Stimulated activated CD4-positive, alpha-beta T cell treated with anti-CD3 and anti-CD28 coated beads, Interleukin-4, amount 100 ng/mL, for 1 hour (primary cell): Measurements from ENCODE around the gene CABLES2.

Experiments
- DNase-seq: peaks from one replicate; pipeline ENCODE4 v3.0.0-alpha.2; 2020

Gene CABLES2

DNA sequence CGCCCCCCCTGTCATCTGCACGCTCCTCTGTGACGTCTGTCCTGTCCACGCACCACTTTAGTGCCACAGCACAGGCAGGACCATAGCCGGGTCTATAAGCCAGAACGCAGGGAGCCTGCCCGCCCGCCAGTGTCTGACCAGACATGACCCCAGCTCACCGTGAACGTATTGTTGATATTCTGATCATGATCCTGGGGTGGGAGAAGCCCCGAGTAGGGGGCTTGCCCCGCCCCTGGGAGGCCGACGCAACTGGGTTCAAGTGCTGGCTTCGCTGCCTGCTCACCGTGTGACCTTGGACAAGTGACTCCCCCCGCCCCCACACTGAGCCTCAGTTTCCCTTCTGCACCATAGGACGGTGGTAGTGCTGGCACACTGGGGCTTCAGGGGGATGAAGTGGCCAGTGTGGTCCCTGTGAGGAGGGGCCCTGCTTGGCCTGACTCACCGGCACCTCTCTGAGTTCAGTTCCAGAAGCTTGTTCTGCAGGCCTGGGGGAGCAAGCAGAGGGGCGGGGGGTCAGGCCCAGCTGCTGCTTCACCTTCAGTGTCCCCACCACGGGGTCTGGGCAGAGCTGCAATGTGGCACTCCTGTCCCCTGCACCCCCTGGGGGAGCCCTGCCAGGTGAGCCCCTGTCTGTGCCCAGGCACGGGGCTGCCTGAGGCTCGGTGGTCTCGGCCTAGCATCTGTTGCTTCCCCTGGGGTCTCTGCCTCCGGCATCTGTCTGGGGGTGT lies 11.1 kb upstream of the CABLES2 start:
- no peak for DNase-seq

DNA sequence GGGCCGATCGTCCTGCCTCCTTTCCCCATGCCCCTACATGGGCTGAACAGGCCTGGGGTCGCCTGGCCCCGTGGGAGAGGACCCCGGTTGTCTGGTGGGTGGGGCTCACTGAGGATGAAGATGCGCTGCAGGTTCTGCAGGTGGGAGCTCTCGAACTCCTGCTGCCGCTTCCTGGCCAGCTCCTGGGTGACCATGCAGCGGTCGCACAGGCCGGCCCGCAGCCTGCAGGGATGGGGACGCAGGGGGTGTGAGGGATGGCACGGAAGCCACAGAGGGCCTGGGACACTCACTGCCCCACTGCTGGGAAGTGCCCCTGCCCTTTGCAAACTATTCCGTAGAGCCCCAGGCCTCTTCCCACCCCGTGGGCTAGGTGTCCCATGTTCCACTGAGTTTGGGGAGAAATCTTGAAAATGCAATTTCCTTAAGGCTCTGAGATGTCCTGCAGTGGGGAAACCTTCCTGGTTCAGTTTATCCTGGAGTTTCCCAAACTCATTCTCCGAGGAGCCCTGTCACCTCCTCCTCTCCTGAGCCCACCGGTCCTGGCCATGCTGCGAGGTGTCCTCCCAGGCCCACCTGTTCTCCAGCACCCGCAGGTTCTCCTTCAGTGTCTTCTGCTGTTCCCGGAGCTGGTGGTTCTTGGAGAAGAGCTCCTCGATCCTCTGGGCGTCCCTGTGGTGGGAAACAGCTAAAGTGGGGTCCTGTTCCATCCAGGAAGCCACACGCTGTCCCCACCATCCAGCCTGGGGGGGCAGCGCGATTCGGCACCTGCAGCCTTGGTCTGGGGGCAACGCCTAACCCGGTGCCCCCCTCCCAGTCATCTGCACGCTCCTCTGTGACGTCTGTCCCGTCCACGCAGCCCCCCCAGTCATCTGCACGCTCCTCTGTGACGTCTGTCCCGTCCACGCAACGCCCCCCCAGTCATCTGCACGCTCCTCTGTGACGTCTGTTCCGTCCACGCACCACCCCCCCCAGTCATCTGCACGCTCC lies 9.9 kb upstream of the CABLES2 start:
- DNase-seq = no peak

DNA sequence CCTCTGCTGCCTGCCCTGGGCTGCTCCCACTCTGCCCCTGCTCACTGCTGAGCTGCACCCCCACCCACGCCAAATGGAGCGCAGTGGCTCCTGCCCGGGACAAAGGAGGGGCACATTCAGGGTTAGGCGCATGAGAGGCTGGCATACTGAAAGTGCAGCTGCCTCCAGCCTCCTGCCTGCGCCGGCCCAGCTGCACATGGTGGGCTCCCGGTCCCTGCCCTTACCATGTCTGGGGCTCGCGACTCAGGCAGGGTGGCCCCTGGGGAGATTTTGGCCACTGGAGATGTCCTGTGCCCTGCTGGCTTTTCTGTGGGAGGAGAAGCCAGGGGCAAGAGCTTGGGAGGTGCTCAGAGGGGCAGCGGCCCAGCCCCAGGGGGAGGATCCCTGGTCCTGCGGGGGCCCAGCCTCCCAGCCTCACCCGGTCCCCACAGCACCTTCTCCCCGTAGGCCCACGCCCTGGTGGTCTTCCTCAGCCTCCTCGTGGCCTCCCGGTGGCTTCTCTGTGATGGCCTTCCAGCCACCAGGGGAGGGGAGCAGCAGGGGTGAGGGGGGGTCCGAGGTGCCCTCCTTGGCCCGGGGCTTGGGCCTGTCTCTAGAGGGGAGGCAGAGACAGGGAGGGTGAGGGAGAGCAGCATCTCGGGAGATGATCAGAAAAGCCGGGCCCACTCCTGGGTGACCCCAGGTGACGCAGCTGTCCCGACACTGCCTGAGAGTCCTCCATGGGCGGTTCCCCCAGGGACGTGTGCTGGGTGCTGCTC lies 8.4 kb upstream of the CABLES2 start:
- DNase-seq = no peak

DNA sequence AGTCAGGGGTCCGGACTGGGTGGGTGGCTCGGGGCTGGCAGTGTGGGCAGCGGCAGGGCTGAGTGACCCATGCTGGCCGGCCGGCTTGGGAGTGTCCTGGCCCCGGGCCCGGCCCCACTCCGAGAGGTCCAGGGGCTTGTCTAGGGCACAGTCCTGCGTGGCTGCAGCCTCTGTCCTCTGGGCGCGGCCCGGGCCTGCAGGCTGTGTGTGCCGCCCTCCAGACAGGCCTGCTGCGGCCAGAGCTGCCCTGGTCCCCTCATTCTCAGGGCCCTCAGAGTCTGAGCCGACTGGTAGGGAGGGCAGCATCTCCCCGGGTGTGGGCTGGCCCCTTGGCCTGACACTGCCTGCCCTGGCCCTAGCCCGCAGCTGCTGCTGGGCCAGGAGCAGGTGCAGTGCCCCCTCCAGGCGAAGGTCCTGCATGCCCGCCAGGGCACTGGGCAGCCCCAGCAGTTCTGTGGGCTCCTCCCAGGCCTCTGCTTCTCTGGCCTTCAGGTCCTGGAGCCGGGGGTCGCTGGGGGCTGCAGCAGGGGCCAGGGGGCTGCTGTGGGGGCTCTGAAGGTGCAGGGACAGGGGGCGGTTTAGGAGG lies 6.9 kb upstream of the CABLES2 start:
- no peak for DNase-seq

DNA sequence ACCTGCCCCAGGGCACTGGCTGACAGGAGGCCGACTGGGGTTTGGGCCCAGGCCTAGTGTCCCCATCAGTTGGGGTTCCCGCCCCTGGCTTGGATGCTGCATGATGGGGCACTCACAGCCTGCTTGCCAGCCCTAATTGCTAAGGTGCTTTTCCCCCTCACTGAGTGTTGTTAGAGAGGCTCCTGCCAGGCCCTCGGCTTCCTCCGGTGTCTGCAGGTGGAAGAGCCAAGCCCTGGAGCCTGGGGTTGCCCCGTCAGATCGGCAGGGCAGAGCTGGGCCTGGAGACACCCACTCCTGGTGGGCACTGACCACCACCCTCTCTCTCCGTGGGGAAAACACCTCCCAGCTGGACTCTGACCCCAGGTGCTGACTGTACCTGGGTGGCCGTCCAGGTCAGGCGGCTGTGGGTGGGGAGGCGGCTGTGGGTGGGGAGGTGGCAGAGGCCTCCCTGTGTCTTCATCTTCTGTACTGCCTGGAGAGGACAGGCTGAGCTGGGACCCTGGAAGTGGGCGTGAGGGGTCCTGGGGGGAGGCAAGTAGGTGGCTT lies 6.0 kb upstream of the CABLES2 start:
- DNase-seq = no peak

DNA sequence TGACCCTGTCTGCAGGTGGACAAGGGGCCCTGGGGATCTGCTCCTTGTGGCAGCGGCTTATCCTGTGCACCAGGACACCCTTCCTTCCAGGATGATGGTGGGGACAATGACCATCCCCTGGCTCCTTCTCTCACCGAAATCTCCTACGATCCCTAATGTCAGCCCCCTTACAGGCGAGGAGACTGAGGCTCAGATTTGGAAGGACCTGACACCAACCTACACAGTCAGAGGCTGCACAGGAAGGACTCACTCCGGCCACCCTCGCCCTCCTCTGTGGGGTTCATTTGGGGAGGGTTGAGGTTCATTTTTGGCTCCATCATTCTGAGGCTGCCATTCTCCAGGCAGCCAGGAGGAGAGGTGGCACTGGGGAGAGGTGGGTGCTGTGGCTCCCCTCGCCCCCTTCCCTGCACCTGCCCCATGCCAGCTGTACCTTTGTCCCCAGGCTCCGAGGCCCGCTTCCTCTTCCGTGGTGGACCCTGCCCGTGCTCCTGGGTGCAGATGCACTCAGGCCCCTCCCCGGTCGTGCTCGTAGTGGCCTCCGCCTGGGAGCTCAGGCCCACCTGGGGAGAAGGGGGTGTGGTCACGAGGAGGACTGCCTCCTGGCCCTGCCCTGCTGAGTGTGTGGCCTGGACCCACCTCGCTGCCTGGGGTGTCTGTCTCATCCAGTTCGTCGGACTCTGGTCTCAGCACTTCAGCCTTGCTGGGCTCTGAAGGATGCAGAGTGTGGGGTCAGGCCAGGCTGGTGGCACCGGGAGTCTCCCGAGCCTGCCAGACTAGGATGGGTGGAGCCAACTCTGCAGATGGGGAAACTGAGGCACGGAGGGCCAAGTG lies 5.3 kb upstream of the CABLES2 start:
- no peak for DNase-seq

DNA sequence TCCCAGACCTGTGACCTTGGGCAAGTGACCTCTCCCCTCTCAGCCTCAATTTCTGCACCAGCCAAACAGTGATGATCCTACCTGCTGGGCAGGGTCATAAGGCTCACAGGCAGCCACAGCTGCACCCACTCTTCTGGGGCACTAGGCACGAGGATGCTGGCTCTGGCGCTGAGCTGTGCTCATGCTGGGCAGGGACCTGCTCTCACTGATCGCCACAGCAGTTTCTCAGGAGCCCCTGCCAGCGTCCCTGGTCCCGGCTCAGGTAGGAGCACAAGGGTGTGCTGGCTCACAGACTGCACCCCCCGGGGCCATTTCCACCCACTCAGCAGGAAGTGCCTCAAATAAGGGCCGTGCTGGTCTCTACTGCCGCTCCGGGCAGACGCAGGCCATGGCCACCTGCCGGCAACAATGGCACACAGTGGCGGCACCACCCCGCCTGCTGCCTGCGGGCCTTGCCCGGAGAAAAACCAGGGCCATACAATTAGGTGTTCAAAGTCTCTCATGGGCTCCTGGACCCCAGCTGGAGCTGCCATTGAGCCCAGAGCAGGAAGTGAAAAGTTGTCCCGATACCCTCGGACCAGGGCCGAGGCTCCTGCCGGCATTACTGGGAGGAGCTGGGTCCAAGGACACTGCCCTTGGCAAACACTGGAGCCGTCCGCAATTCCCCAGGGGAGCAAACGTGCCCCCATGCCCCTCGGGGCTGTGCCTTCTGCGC lies 4.6 kb upstream of the CABLES2 start:
- no peak for DNase-seq

DNA sequence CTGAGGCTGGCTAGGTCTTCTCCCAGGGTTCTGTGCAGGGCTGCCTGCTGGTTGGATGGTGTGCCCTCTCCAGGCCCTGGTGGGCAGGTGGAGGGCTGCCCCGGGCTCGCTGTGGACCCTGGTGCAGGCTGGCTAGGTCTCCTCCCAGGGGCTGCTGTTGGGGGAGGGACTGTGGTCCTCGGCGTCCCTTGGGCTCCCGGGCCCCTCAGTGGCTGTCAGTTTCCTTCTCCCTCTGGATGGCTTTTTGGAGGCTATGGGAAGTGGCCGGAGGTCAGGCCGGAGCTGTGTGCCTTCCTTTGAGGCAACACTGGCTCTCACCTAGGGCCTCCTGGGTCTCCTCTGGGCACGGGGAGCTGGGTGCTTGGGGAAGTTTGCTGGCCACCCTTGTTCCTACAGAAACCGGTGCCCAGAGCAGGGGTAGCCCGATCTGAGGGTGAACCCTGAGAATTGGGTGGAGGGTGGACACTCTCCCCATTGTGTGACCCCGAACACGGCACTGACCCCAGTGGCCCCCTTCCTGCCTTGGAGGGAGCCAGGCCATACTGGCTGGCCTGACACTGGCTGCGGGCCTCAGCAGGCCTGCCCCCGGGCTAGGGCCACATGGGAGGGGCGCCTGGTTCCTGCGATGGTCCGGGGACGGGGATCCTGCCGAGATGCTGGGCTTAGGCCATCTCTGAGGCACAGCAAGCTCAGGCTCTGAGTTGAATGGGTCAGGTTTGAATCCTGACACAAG lies 3.8 kb upstream of the CABLES2 start:
- no peak for DNase-seq

DNA sequence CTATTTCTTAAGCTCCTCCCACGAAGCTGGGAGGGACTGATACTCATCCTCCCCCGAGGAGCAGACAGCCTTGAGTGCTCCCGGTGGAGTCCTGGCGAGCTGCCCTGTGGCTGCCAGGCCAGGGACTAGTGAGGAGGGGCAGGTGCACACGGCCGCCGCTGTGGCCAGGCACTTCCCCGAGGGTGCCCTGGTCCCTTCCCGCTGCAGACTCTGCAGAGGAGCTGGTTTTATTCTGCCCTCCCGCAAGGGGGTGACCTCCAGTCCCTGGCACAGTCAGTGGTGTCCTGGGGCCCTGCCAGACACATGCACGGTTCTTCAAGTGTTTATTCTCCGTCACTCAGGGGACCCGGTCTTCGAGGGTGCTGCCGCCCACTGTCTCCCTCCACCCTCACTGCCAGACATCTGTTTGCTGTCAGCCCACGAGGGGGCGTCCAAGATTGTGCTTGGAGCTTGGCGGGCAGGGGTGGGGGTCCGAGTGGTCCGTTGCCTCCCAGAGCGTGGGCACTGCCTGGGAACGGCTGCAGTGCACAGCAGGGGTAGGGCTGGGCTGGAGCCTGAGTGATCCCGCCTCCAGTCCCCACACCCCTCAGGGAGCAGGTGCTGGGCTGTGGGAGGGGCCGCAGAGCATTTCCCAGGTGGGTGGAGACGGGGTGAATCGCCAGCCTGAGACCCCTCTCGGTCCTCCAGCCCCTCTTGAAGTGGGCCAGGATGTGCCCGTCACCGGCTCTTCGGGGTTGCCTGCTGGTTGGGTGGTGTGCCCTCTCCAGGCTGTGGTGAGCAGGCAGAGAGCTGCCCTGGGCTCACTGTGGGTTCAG lies 3.1 kb upstream of the CABLES2 start:
- DNase-seq = peak; percentile 42

DNA sequence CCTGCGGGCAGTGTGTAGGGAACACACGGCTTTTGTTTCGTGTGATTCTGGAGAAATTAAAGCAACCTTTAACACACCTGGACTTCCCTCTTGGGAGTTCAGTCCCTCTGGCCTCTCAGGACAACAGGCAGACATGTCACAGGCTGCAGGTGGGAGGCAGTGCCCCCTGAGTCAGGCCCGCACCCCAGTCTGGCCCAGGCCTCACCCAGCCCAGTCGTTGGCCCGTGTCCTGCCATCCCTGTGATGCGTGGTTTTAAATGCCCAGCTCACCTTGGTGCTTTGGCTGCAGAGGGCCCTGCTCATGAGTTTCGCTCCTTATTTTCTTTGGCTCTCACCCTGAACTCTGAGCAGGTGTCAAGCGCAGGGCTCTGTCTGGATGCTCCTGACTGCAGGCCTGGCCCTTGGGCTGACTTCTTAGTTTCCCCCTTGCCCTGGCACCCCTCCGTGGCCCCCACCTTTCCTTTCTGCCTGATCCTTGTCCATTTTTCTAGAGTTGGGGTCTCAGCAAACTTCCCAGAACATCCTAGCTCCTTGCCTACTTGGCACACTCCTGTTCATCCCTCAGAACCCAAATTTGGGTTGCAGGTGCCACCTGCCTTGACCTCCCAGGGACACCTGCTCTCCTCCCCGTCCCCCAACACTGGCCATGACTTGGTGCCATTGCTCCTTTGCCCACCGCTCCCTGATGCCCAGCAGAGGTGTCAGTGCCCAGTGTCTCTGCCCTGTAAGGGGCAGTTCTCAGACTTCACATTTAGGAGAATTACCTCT lies 2.2 kb upstream of the CABLES2 start:
- no peak for DNase-seq

DNA sequence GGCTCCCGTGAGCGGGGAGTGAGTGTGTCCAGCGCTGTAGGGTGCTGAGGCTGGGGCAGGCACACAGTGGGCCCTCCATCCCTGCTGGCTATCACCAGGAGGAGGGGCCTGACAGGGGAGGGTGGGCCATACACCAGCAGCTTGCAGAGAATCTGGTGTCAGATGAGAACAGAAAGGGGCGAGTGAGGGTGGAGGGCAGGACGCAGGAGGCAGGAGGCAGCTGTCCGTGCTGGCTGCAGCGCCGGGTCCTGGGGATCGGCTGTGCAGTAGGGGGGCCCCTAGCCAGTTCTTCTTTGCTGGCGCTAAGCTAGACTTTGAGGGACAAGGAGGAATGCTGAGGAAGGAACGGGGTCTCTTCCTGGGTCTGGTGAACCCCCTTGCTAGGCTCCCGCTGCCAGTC lies 1.6 kb upstream of the CABLES2 start:
- DNase-seq = no peak

DNA sequence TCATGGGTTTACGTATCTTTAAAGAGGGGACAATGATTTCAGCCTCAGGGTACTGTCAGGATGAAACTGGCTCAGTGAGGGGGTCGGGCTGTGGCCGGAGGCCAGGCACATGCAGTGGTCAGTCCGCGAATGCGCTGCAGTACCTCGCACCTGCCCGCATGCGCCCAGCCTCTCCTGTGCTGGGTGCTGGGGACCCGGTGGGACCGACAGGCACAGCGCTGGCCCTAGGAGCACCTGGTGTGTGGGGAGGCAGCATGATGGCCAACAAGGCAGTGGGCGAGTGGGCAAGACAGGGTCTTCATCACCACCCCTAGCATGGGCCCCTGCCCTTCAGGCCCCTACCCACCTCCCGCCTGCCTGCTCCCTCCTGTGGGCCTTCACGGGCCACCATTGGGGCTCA lies 970 bp upstream of the CABLES2 start:
- DNase-seq = no peak

DNA sequence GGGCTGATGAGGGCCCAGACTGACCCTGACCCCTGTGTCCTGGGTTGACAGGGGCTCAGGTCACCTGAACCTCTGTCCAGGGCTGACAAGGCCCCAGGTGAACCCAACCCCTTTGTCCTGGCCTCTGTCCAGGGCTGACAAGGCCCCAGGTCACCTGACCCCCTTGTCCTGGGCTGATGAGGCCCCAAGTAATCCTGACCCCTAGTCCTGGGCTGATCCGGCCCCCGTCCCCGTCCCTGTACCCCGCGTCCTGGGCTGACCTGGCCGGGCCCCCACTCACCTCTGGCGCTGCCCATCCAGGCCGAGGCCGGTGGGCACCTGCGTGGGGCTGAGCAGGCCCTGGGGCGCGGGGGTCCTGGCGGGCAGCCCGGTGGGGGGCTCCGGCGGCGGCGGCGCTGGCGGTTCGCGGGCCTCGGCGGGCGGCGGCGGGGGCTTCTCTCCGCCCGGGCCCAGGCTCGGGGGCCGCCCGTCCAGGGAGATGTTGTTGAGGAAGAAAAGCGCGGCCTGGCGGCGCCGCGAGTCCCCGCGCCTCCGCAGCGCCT lies 379 bp downstream of the CABLES2 start:
- no peak for DNase-seq

DNA sequence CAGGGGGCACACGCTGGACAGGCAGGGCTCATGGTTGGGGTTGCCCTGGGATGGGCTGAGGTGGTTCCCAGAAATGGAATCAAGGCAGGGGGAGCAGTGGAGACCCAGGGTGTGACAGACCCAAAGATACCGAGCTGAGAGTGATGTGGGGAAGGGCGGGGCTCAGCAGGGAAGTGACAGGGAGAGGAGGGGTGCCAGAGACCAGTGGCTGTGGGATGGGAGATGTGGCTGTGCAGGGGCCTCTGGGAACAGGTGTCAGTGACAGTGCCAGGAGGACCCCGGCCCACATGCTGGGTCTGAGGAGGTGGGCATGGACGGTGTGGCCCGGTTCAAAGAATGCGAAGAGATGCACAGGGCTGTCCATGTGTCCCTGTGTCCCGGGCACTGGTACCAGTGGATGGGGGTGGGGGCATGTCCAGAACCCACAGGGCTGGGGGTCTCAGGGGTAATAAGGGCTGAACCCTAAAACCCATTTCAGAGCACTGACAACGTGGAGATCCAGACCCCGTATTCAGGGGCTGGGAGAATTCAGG lies 1.0 kb downstream of the CABLES2 start:
- no peak for DNase-seq

DNA sequence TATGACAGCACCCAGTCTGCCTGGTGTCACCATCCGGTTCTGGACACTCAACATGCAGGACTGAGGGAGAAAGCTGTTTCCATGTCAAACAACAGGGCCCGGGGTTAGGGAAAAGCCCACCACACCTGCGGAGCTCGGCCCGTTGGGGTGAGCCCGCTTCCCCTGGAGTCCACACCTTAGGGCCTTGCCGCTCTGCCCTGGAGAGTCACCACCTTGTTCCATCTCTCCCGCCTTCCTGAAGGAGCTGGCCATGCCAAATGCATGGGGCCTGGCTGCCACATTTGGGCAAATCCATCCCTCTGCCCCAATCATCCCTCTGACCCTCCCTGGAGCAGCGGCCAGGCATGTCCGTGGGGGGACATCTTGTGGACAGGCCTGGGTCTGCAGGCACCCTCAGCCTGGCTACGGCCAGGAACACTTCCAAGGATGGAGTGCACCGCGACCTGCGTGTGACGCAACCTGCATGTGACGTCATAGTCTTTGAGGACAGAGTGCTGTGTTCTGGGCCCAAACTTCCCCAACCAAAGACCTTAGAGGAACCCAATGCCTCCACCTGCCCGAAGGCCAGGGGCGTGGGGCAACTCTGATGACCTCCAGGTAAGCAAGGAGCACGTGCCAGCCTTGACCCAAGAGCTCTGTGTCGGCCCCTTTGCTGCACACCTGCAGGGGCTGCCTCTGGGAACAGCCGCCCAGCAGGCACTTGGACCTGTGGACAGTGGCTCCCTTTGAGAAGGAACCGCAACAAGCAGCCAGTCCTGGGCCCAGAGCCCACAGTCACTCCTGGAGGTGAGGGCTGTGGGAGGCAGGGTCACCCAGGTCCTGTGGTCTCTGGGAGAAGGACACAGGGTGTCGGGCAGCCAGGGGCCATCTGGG lies 1.7 kb downstream of the CABLES2 start:
- DNase-seq = no peak

DNA sequence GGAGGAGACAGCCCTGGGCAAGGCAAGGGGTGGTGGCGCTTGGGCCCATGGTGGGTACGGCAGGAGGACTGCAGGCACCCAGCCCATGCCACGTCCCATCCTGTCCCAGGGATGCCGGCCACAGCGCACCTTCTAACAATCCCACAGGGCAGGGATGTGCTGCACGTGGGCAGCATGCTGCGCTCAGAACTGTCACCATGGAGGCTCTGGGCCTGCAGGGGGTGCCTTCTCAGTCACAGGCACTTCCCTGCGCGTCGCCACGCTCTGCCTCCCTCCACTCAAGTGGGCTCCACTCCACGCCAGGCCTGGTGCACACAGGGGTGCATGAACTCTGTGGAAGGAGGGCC lies 2.4 kb downstream of the CABLES2 start:
- DNase-seq = no peak

DNA sequence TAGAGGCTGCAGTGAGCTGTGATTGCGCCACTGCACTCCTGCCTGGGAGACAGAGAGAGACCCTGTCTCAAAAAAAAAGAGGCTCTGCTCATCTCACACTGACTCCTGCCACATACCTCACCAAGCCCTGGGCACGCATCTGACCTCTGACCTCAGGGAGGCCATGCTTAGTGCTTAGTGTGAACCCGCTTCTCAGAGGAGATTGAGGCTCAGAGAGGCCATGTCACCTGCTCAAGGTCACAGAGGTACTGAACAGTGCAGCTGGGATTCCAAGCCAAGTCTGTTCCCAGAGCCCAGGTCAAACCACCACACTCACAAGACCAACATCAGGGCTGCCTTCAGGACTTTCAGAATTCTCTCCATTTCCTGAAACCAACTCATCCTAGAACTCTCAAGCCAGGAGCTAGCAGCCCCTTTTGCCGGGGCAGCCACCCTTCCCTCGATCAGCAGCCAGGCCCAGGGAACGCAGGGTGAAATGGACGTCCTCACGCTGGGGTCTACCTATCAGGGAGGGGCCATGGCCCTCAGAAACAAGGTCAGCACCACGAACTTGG lies 2.9 kb downstream of the CABLES2 start:
- no peak for DNase-seq
